HL-60 (cell line): ENCODE data around the gene SKIC8.

Experiments used
- GABPA ChIP-seq: IDR thresholded peaks from 2 replicates; pipeline ENCODE4 v1.6.1; 2012; ENCODE audit warnings: low read depth
- POLR2AphosphoS5 ChIP-seq: IDR thresholded peaks from 2 replicates; pipeline ENCODE4 v1.6.1; 2012; ENCODE audit warnings: low read depth
- SPI1 ChIP-seq: IDR thresholded peaks from 2 replicates; pipeline ENCODE4 v1.6.1; 2012; ENCODE audit warnings: low read depth, mild to moderate bottlenecking, borderline replicate concordance
- TF ChIP-seq, protein P1 (sequence below): IDR thresholded peaks from one replicate; pipeline ENCODE4 v1.5.1; 2011; ENCODE audit warnings: low read length, control low read depth, inconsistent platforms; ENCODE audit not compliant: insufficient read depth
- TF ChIP-seq, protein P2 (sequence below): IDR thresholded peaks from 2 replicates; pipeline ENCODE4 v1.6.1; 2012; ENCODE audit warnings: low read depth; ENCODE audit not compliant: insufficient replicate concordance

- TF ChIP-seq, protein P1, sequence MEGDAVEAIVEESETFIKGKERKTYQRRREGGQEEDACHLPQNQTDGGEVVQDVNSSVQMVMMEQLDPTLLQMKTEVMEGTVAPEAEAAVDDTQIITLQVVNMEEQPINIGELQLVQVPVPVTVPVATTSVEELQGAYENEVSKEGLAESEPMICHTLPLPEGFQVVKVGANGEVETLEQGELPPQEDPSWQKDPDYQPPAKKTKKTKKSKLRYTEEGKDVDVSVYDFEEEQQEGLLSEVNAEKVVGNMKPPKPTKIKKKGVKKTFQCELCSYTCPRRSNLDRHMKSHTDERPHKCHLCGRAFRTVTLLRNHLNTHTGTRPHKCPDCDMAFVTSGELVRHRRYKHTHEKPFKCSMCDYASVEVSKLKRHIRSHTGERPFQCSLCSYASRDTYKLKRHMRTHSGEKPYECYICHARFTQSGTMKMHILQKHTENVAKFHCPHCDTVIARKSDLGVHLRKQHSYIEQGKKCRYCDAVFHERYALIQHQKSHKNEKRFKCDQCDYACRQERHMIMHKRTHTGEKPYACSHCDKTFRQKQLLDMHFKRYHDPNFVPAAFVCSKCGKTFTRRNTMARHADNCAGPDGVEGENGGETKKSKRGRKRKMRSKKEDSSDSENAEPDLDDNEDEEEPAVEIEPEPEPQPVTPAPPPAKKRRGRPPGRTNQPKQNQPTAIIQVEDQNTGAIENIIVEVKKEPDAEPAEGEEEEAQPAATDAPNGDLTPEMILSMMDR, result no peak
- TF ChIP-seq, protein P2, sequence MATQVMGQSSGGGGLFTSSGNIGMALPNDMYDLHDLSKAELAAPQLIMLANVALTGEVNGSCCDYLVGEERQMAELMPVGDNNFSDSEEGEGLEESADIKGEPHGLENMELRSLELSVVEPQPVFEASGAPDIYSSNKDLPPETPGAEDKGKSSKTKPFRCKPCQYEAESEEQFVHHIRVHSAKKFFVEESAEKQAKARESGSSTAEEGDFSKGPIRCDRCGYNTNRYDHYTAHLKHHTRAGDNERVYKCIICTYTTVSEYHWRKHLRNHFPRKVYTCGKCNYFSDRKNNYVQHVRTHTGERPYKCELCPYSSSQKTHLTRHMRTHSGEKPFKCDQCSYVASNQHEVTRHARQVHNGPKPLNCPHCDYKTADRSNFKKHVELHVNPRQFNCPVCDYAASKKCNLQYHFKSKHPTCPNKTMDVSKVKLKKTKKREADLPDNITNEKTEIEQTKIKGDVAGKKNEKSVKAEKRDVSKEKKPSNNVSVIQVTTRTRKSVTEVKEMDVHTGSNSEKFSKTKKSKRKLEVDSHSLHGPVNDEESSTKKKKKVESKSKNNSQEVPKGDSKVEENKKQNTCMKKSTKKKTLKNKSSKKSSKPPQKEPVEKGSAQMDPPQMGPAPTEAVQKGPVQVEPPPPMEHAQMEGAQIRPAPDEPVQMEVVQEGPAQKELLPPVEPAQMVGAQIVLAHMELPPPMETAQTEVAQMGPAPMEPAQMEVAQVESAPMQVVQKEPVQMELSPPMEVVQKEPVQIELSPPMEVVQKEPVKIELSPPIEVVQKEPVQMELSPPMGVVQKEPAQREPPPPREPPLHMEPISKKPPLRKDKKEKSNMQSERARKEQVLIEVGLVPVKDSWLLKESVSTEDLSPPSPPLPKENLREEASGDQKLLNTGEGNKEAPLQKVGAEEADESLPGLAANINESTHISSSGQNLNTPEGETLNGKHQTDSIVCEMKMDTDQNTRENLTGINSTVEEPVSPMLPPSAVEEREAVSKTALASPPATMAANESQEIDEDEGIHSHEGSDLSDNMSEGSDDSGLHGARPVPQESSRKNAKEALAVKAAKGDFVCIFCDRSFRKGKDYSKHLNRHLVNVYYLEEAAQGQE, result no peak
- TF ChIP-seq SPI1, result no peak
- TF ChIP-seq GABPA, result no peak
- no peak for TF ChIP-seq POLR2AphosphoS5
These were observed 24.7 kb upstream of the SKIC8 start for GRCh38 chr15:78324144-78324543.
